ENCODE results near the gene PREX1. TPM values are rescaled to one million over a fixed set of nuclear protein-coding genes. Genes with fewer than 3 reads are reported as not detected.
A peak's percentile ranks its signal among the peaks of the same experiment; 100 is the strongest.

Gene PREX1
- total RNA-seq, 4 donors from 2014 or later: 9.9 to 150 (median 18.4) TPM

DNA sequence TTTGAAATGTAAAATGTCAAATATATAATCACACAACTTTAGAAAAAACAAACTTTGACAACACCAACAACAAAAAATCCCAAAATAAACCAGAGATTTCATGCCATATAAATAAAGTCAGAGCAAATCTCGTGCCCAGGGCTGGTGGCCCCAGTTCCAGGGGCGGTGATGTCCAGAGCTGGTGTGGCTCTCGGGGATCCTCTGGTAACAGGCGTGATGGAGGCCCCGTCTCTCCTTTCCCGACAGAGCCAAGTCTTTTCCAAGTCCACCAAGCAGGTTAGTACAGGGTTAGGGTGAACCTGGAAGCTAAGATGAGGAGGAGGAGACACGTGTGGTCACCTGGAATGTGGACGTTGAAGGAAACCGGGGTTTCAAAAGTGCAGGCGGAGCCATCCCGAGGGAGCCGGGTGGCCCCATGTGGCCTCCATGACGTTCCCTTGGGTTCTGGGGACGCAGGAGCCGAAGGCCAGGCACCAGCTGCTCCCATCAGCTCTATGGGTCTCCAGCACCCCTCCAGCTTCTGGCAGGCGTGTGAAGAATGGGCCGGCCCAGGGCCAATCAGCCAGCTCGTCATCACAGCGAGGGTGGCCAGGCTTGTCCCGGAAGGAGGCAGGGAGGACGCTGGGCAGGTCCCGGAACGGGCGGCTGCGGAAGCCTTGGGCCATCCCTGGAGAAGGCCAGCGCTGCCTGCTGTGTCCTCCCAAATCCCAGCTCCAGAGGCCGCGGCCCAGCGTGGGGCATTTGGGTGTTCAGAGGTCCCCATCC, 202.5 kb downstream of the PREX1 start:
- H3K27ac ChIP-seq: no peak overlapping the region
- TF ChIP-seq, protein P1, sequence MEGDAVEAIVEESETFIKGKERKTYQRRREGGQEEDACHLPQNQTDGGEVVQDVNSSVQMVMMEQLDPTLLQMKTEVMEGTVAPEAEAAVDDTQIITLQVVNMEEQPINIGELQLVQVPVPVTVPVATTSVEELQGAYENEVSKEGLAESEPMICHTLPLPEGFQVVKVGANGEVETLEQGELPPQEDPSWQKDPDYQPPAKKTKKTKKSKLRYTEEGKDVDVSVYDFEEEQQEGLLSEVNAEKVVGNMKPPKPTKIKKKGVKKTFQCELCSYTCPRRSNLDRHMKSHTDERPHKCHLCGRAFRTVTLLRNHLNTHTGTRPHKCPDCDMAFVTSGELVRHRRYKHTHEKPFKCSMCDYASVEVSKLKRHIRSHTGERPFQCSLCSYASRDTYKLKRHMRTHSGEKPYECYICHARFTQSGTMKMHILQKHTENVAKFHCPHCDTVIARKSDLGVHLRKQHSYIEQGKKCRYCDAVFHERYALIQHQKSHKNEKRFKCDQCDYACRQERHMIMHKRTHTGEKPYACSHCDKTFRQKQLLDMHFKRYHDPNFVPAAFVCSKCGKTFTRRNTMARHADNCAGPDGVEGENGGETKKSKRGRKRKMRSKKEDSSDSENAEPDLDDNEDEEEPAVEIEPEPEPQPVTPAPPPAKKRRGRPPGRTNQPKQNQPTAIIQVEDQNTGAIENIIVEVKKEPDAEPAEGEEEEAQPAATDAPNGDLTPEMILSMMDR (IDR thresholded peaks at IDR 0.05): no peak
- TF ChIP-seq POLR2A (IDR thresholded peaks at IDR 0.05): no peak
- H3K27me3 ChIP-seq: no peaks in the 10 kb centered on the region
- DNase-seq: peak in 1 of 3 donors; percentile 44
- no peaks in the 10 kb centered on the region for H3K9me3 ChIP-seq
- peaks cover 0 to 16% (median 0%) of the 10 kb centered on the region in 4 donors for H3K4me1 ChIP-seq
- H3K4me3 ChIP-seq: no peak overlapping the region
- H3K36me3 ChIP-seq: peaks cover 0 to 15% (median 0%) of the 10 kb centered on the region in 3 donors

DNA sequence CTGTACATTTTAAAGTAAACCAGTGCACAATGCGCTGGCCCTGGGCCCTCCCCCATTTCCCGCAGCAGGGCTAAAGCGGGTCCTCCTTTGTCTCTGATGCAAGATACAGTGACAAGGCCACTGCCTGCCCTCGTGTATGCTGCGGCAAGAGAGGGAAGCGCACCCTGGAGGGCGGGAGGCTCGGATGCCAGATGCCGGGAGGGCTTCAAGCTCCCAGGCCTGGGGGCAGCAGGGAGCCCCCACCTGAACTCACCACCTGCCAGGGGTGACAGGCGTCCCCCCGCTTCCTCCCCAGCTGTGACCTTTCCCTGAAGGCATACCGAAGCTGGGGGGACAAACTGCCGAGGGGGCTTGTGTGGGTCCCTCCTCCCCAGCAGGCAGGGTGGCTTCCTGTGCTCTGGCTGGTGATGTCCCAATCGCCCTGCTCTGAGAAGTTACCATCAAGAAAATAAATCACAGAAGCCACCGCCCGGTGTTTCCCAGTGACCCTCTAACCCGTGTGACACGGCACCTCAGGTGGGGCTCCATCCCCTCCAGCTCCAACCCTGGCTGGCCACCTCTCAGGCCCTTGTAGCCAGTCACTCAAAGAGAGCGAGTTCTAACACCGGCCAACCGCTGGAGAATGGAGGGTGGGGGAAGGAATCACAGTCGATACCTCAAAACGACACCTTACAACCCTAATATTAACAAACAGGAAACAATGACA, 203.3 kb downstream of the PREX1 start:
- Histone ChIP-seq H3K36me3 (peaks cover 0 to 7% (median 0%) of the 10 kb centered on the region in 3 donors), H3K27ac (no peak overlapping the region), H3K9me3 (no peaks in the 10 kb centered on the region), H3K4me1 (peaks cover 0 to 23% (median 0%) of the 10 kb centered on the region in 4 donors), H3K27me3 (no peaks in the 10 kb centered on the region), H3K4me3 (no peak overlapping the region)
- DNase-seq: peak in 1 of 3 donors; percentile 41
- no peak for TF ChIP-seq POLR2A (IDR thresholded peaks at IDR 0.05)
- TF ChIP-seq, protein P1 (IDR thresholded peaks at IDR 0.05): no peak

DNA sequence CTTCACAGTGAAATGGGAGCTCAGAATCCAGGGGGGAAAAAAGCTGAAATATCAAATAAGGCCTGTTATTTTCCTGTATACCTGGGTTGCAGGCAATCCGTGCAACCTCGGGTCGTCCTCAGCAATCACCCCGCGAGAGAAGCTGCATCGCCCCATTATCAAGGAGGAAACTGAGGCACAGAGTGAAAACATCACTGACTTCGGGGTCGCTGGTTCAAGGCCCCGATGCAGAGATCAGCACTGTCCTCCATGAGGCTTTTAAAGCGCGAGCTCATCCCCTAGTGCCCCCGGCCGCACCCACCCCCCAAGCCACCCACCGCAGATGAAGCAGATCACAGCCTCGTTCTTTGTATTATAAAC, 203.9 kb downstream of the PREX1 start:
- Histone ChIP-seq H3K4me3 (no peak overlapping the region), H3K4me1 (peaks cover 0 to 23% (median 0%) of the 10 kb centered on the region in 4 donors), H3K9me3 (no peaks in the 10 kb centered on the region), H3K27me3 (no peaks in the 10 kb centered on the region), H3K27ac (no peak overlapping the region), H3K36me3 (peaks cover 0 to 7% (median 0%) of the 10 kb centered on the region in 3 donors)
- peak in 1 of 3 donors; percentile 13 for DNase-seq
- TF ChIP-seq, protein P1 (IDR thresholded peaks at IDR 0.05): no peak
- no peak for TF ChIP-seq POLR2A (IDR thresholded peaks at IDR 0.05)

DNA sequence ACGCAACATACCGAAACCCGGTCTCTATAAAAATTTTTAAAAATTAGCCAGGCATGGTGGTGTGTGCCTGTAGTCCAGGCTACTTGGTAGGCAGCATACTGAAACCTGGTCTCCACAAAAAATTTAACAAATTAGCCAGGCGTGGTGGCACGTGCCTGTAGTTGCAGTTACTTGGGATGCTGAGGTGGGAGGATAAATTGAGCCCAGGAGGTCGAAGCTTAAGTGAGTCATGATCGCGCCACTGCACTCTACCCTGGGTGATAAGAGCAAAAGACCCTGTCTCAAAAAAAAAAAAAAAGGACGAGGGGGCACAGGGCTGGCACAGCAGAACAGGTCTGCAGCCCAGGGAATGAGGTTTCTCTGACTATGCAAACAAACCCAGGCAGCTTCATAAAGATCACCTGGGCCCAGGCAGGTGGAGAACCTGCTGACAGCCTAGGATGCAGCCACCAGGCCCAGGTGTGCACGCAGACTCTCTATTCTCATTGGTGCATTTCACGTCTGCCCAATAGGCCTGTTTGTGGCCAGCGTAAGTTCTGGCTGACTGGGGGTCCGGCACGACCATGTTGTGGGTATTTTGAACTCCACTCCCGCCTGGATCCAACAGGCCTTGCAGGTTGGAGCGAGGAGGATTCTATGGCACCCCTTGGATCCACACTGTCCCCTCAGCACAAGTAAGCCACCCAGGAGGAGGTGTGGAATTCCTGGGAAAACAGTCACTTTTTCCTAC, 204.5 kb downstream of the PREX1 start:
- H3K9me3 ChIP-seq: no peaks in the 10 kb centered on the region
- peaks cover 0 to 7% (median 0%) of the 10 kb centered on the region in 3 donors for H3K36me3 ChIP-seq
- no peak for TF ChIP-seq POLR2A (IDR thresholded peaks at IDR 0.05)
- TF ChIP-seq, protein P1 (IDR thresholded peaks at IDR 0.05): no peak
- no peak overlapping the region for H3K27ac ChIP-seq
- peaks cover 0 to 23% (median 0%) of the 10 kb centered on the region in 4 donors for H3K4me1 ChIP-seq
- DNase-seq: peak in 1 of 3 donors; percentile 24
- H3K27me3 ChIP-seq: no peaks in the 10 kb centered on the region
- no peak overlapping the region for H3K4me3 ChIP-seq

DNA sequence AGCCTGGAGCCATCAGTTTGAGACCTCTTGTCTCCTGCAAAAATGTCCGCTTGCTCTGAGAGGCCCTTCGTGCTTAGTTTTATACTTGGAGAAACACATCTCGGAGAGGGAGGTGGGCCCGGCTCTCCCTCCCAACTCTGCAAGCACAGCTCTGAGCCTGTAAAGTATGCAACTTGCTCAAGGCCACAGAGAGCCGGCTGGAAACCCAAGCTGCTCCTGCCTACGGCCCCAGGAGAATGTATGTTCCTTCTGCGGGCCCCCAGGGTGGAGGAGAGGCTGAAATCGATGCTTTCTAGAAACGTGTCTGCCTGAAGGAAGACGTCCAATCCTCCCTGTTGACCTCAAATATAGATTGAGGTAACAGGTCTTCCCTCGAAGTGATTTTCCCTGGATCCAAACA, 205.4 kb downstream of the PREX1 start:
- TF ChIP-seq, protein P1 (IDR thresholded peaks at IDR 0.05): no peak
- TF ChIP-seq POLR2A (IDR thresholded peaks at IDR 0.05): no peak
- Histone ChIP-seq H3K27me3 (no peaks in the 10 kb centered on the region), H3K4me3 (no peak overlapping the region), H3K4me1 (peaks cover 0 to 23% (median 0%) of the 10 kb centered on the region in 4 donors), H3K36me3 (peaks cover 0 to 7% (median 0%) of the 10 kb centered on the region in 3 donors), H3K27ac (no peak overlapping the region), H3K9me3 (no peaks in the 10 kb centered on the region)
- DNase-seq: peak in 1 of 3 donors; percentile 28
